ENCODE results near the gene ABCC1. TPM values are rescaled to one million over a fixed set of nuclear protein-coding genes. Genes with fewer than 3 reads are reported as not detected.

The ABCC1 gene
- total and polyA plus RNA-seq, 2 donors (not counting 1 experiment from before 2014, with no cell fraction given): 54.1 to 178 TPM

DNA sequence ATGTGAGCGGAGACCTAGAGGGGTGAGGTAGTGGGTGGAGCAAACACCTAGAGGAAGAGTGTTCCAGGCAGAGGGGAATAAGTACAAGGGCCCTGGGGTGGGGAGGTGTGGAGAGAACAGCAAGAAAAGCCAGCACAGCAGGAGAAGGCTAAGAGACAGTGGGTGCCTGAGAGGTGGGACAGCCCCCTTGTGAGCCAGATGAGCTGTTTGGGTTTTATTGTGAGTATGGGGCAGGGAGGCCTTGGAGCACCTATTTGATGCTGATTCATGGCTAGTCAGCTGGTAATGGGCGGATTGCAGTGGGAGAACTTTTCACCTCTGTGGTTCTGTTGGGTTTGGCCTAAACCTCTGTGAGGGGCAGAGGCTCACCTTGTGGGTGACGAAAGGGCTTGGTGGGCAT, 68.4 kb downstream of the ABCC1 start:
- no peaks in the 10 kb centered on the region for H4K20me1 ChIP-seq (ENCODE audit: control insufficient read depth, extremely low read depth, insufficient read depth, low read length)
- H3K4me2 ChIP-seq (ENCODE audit: extremely low read depth, insufficient read depth, low read length): no peak overlapping the region
- H3K4me1 ChIP-seq (ENCODE audit: control insufficient read depth, extremely low read depth, insufficient read depth, low read length): peaks cover 40% of the 10 kb centered on the region
- no peak overlapping the region for H2AFZ ChIP-seq (ENCODE audit: low read length)
- no peak overlapping the region for H3K27ac ChIP-seq (ENCODE audit: insufficient read depth, low read length)
- H3K79me2 ChIP-seq (ENCODE audit: control insufficient read depth, insufficient read depth, low read length): peaks cover 16% of the 10 kb centered on the region
- H3K9ac ChIP-seq (ENCODE audit: insufficient read depth, low read length): no peak overlapping the region
- H3K27me3 ChIP-seq (ENCODE audit: control insufficient read depth, insufficient read depth, low read length): no peaks in the 10 kb centered on the region
- peaks cover 19% of the 10 kb centered on the region for H3K36me3 ChIP-seq (ENCODE audit: control insufficient read depth, insufficient read depth, low read length)
- H3K4me3 ChIP-seq (replicated peaks in 1 of 4; ENCODE audit: control extremely low read depth in 1 of 4, insufficient read depth in 1 of 4, low read depth in 3 of 4, low read length in 4 of 4): no peak overlapping the region
- H3K9me3 ChIP-seq (ENCODE audit: control insufficient read depth, insufficient read depth, low read depth, low read length): no peaks in the 10 kb centered on the region
- TF ChIP-seq CTCF (conservative IDR thresholded peaks at IDR 0.05 in 1 of 2, IDR thresholded peaks at IDR 0.05 in 1 of 2; ENCODE audit: low read depth in 1 of 2, low read length in 2 of 2) (no peak), EZH2 (IDR thresholded peaks at IDR 0.05; ENCODE audit: low read length, missing control alignments) (no peak)
- peak in 1 of 2 donors; percentile 32 for DNase-seq (ENCODE audit: low read depth in 2 of 2)

DNA sequence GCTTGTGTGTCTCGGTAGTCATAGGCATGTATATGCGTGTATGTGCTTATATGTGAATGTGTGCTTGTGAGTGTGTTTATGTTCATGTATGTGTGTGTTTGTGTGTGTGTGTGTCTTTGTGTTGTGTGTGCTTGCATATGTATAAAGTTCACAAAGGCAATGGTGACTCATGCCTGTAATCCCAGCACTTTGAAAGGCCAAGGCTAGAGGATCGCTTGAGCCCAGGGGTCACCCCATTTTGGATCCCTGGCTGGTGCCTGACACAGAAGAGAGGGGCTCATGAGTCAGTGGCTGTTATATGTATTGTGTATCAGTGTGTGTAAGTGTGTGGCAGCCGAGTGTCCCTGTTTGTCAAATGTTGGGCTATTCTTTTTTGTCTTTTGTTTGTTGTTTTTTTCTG, 69.3 kb downstream of the ABCC1 start:
- peak; percentile 31 to 44 for DNase-seq (ENCODE audit: low read depth in 2 of 2)
- Histone ChIP-seq H3K9me3 (ENCODE audit: control insufficient read depth, insufficient read depth, low read depth, low read length) (no peaks in the 10 kb centered on the region), H4K20me1 (ENCODE audit: control insufficient read depth, extremely low read depth, insufficient read depth, low read length) (no peaks in the 10 kb centered on the region), H3K4me1 (ENCODE audit: control insufficient read depth, extremely low read depth, insufficient read depth, low read length) (peaks cover 44% of the 10 kb centered on the region), H3K79me2 (ENCODE audit: control insufficient read depth, insufficient read depth, low read length) (peaks cover 18% of the 10 kb centered on the region), H3K27ac (ENCODE audit: insufficient read depth, low read length) (no peak overlapping the region), H3K27me3 (ENCODE audit: control insufficient read depth, insufficient read depth, low read length) (no peaks in the 10 kb centered on the region), H3K4me2 (ENCODE audit: extremely low read depth, insufficient read depth, low read length) (no peak overlapping the region), H3K9ac (ENCODE audit: insufficient read depth, low read length) (no peak overlapping the region), H2AFZ (ENCODE audit: low read length) (no peak overlapping the region), H3K36me3 (ENCODE audit: control insufficient read depth, insufficient read depth, low read length) (peaks cover 18% of the 10 kb centered on the region), H3K4me3 (replicated peaks in 1 of 4; ENCODE audit: control extremely low read depth in 1 of 4, insufficient read depth in 1 of 4, low read depth in 3 of 4, low read length in 4 of 4) (no peak overlapping the region)
- no peak for TF ChIP-seq CTCF (conservative IDR thresholded peaks at IDR 0.05 in 1 of 2, IDR thresholded peaks at IDR 0.05 in 1 of 2; ENCODE audit: low read depth in 1 of 2, low read length in 2 of 2)
- no peak for TF ChIP-seq EZH2 (IDR thresholded peaks at IDR 0.05; ENCODE audit: low read length, missing control alignments)

DNA sequence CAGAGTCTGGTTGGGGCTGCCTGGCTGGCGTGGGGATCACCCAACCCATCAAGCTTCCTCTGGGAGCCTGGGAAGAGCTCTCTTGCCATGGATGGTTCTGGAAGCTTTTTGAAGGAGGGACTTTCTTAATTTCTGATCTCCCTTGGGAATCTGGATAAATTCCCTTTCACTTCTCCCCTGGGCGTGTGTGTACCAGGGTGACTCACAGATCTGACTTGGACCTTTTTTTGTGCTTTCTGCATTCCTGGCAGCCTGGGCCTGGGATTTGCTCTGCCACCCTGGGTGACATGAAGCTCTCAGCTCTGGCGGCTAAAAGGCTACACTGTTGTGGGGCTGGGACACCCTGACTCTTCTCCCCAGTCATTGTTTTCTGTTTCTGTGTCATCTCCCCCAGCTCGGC, 70.1 kb downstream of the ABCC1 start:
- H3K4me2 ChIP-seq (ENCODE audit: extremely low read depth, insufficient read depth, low read length): no peak overlapping the region
- no peaks in the 10 kb centered on the region for H4K20me1 ChIP-seq (ENCODE audit: control insufficient read depth, extremely low read depth, insufficient read depth, low read length)
- H3K36me3 ChIP-seq (ENCODE audit: control insufficient read depth, insufficient read depth, low read length): peaks cover 18% of the 10 kb centered on the region
- DNase-seq (ENCODE audit: low read depth in 2 of 2): peak; percentile 66 to 67
- peaks cover 45% of the 10 kb centered on the region for H3K4me1 ChIP-seq (ENCODE audit: control insufficient read depth, extremely low read depth, insufficient read depth, low read length)
- H2AFZ ChIP-seq (ENCODE audit: low read length): no peak overlapping the region
- no peak overlapping the region for H3K9ac ChIP-seq (ENCODE audit: insufficient read depth, low read length)
- peak overlapping the region; percentile 33 for H3K27ac ChIP-seq (ENCODE audit: insufficient read depth, low read length)
- no peaks in the 10 kb centered on the region for H3K9me3 ChIP-seq (ENCODE audit: control insufficient read depth, insufficient read depth, low read depth, low read length)
- H3K27me3 ChIP-seq (ENCODE audit: control insufficient read depth, insufficient read depth, low read length): no peaks in the 10 kb centered on the region
- TF ChIP-seq EZH2 (IDR thresholded peaks at IDR 0.05; ENCODE audit: low read length, missing control alignments) (no peak), CTCF (conservative IDR thresholded peaks at IDR 0.05 in 1 of 2, IDR thresholded peaks at IDR 0.05 in 1 of 2; ENCODE audit: low read depth in 1 of 2, low read length in 2 of 2) (no peak)
- H3K4me3 ChIP-seq (replicated peaks in 1 of 4; ENCODE audit: control extremely low read depth in 1 of 4, insufficient read depth in 1 of 4, low read depth in 3 of 4, low read length in 4 of 4): no peak overlapping the region
- peaks cover 19% of the 10 kb centered on the region for H3K79me2 ChIP-seq (ENCODE audit: control insufficient read depth, insufficient read depth, low read length)
